ENCODE data around the gene GLS. TPM values are rescaled to one million over a fixed set of nuclear protein-coding genes. Genes with fewer than 3 reads are reported as not detected.

GLS gene
- total and polyA plus RNA-seq, 2 donors (not counting 1 experiment from before 2014, with no cell fraction given): 32.5 to 195 TPM

- Histone ChIP-seq H3K9me3 (ENCODE audit: control extremely low read depth in 1 of 3, control insufficient read depth in 2 of 3, insufficient read depth in 1 of 3, low read length in 2 of 3) (peaks cover 0 to 1% (median 0%) of the 10 kb centered on the region in 3 donors), H3K4me2 (replicated peaks; ENCODE audit: low read depth, low read length, poor library complexity, severe bottlenecking) (no peak overlapping the region), H2AFZ (ENCODE audit: insufficient read depth, low read depth, low read length, poor library complexity, severe bottlenecking) (no peak overlapping the region), H3K27me3 (replicated peaks in 1 of 4; ENCODE audit: control extremely low read depth in 1 of 4, control insufficient read depth in 3 of 4, insufficient read depth in 4 of 4, low read length in 3 of 4) (no peaks in the 10 kb centered on the region), H3K9ac (ENCODE audit: low read length) (no peak overlapping the region), H3K4me3 (ENCODE audit: control extremely low read depth in 1 of 5, extremely low read depth in 1 of 5, insufficient read depth in 1 of 5, low read depth in 2 of 5, low read length in 4 of 5) (no peak overlapping the region), H3K36me3 (replicated peaks in 1 of 2; ENCODE audit: control extremely low read depth in 1 of 2, control insufficient read depth in 1 of 2, extremely low read depth in 1 of 2, insufficient read depth in 2 of 2, low read length in 1 of 2) (peaks cover 0 to 1% of the 10 kb centered on the region in 2 experiments), H3K27ac (ENCODE audit: low read length in 2 of 2) (peak overlapping the region in 1 of 2 donors; percentile 20), H3K4me1 (ENCODE audit: control insufficient read depth in 2 of 2, insufficient read depth in 2 of 2, low read length in 2 of 2) (peaks cover 7 to 9% of the 10 kb centered on the region in 2 donors), H4K20me1 (ENCODE audit: control insufficient read depth, insufficient read depth, low read length, poor library complexity, severe bottlenecking) (no peaks in the 10 kb centered on the region), H3K79me2 (ENCODE audit: control insufficient read depth, insufficient read depth, low read length) (no peaks in the 10 kb centered on the region)
- no peak overlapping the region for H3K4me3 Mint-ChIP-seq
- no peak for TF ChIP-seq CTCF (IDR thresholded peaks at IDR 0.05)
- no peak for TF ChIP-seq EZH2 (IDR thresholded peaks at IDR 0.05; ENCODE audit: borderline replicate concordance, insufficient read depth, low read depth, low read length, poor library complexity, severe bottlenecking)
- WGBS (ENCODE audit: insufficient coverage): no CpG with 5 or more reads among the region's 2 CpGs
- ATAC-seq (ENCODE audit: low read depth) (no peak), DNase-seq (no peak)
- H3K27ac Mint-ChIP-seq: no peak overlapping the region
- intact Hi-C loops (cut with micrococcal nuclease): no loop called here
- H3K27me3 Mint-ChIP-seq: no peaks in the 10 kb centered on the region
- CTCF ChIA-PET: interaction anchor here (0.7 kb wide), 1 partner anchor 40 kb away, joined by 3 read pairs; no protein-coding TSS in a partner anchor
- POLR2A ChIA-PET: no interaction called here
- H3K9me3 Mint-ChIP-seq (ENCODE audit: insufficient read depth): no peaks in the 10 kb centered on the region
- peaks cover 12% of the 10 kb centered on the region for H3K4me1 Mint-ChIP-seq
Measured at GRCh38 chr2:190853531-190854383, 26.9 kb upstream of the GLS start.

- Histone ChIP-seq H3K27ac (ENCODE audit: low read length in 2 of 2) (no peak overlapping the region), H3K4me3 (ENCODE audit: control extremely low read depth in 1 of 5, extremely low read depth in 1 of 5, insufficient read depth in 1 of 5, low read depth in 2 of 5, low read length in 4 of 5) (no peak overlapping the region), H2AFZ (ENCODE audit: insufficient read depth, low read depth, low read length, poor library complexity, severe bottlenecking) (no peak overlapping the region), H3K27me3 (replicated peaks in 1 of 4; ENCODE audit: control extremely low read depth in 1 of 4, control insufficient read depth in 3 of 4, insufficient read depth in 4 of 4, low read length in 3 of 4) (no peaks in the 10 kb centered on the region), H3K36me3 (replicated peaks in 1 of 2; ENCODE audit: control extremely low read depth in 1 of 2, control insufficient read depth in 1 of 2, extremely low read depth in 1 of 2, insufficient read depth in 2 of 2, low read length in 1 of 2) (peaks cover 1 to 4% of the 10 kb centered on the region in 2 experiments), H3K4me1 (ENCODE audit: control insufficient read depth in 2 of 2, insufficient read depth in 2 of 2, low read length in 2 of 2) (peaks cover 2 to 4% of the 10 kb centered on the region in 2 donors), H3K79me2 (ENCODE audit: control insufficient read depth, insufficient read depth, low read length) (no peaks in the 10 kb centered on the region), H4K20me1 (ENCODE audit: control insufficient read depth, insufficient read depth, low read length, poor library complexity, severe bottlenecking) (no peaks in the 10 kb centered on the region), H3K9me3 (ENCODE audit: control extremely low read depth in 1 of 3, control insufficient read depth in 2 of 3, insufficient read depth in 1 of 3, low read length in 2 of 3) (no peaks in the 10 kb centered on the region), H3K9ac (ENCODE audit: low read length) (no peak overlapping the region), H3K4me2 (replicated peaks; ENCODE audit: low read depth, low read length, poor library complexity, severe bottlenecking) (no peak overlapping the region)
- intact Hi-C loops (cut with micrococcal nuclease): no loop called here
- TF ChIP-seq EZH2 (IDR thresholded peaks at IDR 0.05; ENCODE audit: borderline replicate concordance, insufficient read depth, low read depth, low read length, poor library complexity, severe bottlenecking) (no peak), CTCF (IDR thresholded peaks at IDR 0.05) (no peak)
- POLR2A ChIA-PET: no interaction called here
- ATAC-seq (ENCODE audit: low read depth): no peak
- H3K4me3 Mint-ChIP-seq: no peak overlapping the region
- H3K27me3 Mint-ChIP-seq: no peaks in the 10 kb centered on the region
- H3K27ac Mint-ChIP-seq: no peak overlapping the region
- H3K9me3 Mint-ChIP-seq (ENCODE audit: insufficient read depth): no peaks in the 10 kb centered on the region
- no peak for DNase-seq
- 86% methylated on average over 1 of the region's 1 CpG for WGBS (ENCODE audit: insufficient coverage)
- H3K4me1 Mint-ChIP-seq: peaks cover 8% of the 10 kb centered on the region
- CTCF ChIA-PET: no interaction called here
Measured at GRCh38 chr2:190854726-190855125, 25.9 kb upstream of the GLS start.
